Fibroblast of pulmonary artery (primary cell): ENCODE results near the gene PATE3.

ENCODE experiments used
- DNase-seq: peaks from one replicate; pipeline ENCODE4 v3.0.0-alpha.2; 2010; ENCODE audit warnings: low read depth
- H3K4me3 ChIP-seq: replicated peaks from 2 replicates; pipeline ENCODE4 v1.5.1; 2011; ENCODE audit warnings: low read depth, mild to moderate bottlenecking, control low read depth, low read length, moderate library complexity
- TF ChIP-seq, protein P1 (sequence below): IDR thresholded peaks from 2 replicates; pipeline ENCODE4 v1.5.1; 2011; ENCODE audit warnings: mild to moderate bottlenecking, control low read depth, low read length, inconsistent platforms; ENCODE audit errors: missing control alignments

Gene PATE3, protein sequence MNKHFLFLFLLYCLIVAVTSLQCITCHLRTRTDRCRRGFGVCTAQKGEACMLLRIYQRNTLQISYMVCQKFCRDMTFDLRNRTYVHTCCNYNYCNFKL

DNA sequence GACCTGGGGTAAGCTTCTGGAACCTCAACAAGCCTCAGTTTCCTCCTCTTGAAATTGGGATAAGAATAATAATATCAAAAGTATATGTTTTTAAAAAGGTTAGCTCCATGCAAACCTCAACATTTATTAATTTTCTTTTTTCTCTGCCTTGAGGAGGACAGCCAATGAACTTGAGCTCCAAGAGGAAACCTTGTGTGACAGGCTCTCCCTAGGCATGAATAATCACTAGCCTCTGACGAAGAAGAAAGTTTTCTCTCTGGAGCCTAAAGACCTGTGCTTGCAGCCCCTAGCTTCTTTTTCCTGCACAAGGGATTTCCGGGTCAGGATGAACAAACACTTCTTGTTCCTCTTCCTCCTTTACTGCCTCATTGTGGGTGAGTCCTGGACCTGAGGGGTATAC is at the start of gene PATE3:
PATE3 (plus strand) TSS at position 301 of the 400 bp plus-strand sequence; CDS start at position 326, 25 bp downstream.
- TF ChIP-seq, protein P1, sequence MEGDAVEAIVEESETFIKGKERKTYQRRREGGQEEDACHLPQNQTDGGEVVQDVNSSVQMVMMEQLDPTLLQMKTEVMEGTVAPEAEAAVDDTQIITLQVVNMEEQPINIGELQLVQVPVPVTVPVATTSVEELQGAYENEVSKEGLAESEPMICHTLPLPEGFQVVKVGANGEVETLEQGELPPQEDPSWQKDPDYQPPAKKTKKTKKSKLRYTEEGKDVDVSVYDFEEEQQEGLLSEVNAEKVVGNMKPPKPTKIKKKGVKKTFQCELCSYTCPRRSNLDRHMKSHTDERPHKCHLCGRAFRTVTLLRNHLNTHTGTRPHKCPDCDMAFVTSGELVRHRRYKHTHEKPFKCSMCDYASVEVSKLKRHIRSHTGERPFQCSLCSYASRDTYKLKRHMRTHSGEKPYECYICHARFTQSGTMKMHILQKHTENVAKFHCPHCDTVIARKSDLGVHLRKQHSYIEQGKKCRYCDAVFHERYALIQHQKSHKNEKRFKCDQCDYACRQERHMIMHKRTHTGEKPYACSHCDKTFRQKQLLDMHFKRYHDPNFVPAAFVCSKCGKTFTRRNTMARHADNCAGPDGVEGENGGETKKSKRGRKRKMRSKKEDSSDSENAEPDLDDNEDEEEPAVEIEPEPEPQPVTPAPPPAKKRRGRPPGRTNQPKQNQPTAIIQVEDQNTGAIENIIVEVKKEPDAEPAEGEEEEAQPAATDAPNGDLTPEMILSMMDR = no peak
- DNase-seq = no peak
- no peak within 1 kb of the TSS for H3K4me3 ChIP-seq

DNA sequence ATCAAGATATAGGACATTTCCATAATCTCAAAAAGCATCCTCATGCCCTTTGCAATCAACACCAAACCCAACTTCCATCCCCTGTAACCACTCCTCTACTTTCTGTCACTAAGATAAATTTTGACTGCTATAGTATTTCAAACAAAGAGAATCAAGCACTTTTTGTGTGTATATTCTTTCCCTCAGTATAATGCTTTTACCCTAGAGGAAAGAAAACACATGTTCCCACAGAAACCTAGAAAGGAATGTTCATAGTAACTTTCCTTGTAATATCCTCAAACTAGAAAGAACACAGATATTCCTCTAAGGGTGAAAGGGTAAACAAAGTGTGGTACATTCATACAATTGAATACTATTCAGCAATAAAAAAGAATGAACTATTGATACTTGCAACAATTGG is 47.3 kb upstream of the PATE3 start:
- H3K4me3 ChIP-seq = no peak overlapping the region
- no peak for DNase-seq
- TF ChIP-seq, protein P1 = no peak

DNA sequence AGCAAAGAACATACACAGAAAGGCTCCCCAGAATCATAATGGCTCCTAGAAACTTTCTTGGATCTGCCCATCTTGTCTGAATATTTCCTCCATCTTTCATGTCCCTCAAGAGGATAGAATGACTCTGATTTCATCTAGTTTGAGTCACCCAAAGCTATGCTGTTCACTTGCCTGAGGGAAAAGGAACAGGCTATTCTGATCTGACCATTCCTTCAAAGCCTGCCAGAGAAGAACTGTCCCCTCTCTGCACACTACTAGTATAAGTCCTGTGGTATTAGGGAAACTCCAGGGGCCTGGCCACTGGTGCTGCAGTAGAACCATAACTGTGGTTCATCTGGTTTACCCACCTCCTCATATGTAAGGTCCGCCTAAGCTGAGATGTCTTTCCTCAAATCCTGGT is 44.2 kb upstream of the PATE3 start:
- no peak for DNase-seq
- TF ChIP-seq, protein P1 = no peak

DNA sequence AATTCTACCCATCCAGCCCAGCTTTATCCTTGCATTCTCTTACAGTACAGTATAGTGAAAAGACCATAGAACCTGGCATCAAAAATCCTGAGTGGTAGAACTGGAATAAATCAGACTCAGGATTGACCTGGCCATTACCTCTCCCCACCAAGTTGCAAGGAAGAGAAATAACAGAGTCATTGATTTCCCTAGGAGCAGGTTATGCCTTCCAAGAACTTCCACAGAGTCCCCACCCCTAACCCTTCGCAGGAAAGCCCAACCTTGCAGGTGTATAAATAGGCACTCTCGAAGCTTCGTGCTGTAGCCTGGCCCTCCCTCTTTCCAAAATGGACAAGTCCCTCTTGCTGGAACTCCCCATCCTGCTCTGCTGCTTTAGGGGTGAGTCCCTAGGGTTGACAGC is 41.9 kb upstream of the PATE3 start, which contains the start of gene PATE1:
PATE1 (plus strand) TSS at position 301 of the 400 bp plus-strand sequence; CDS start at position 327, 26 bp downstream.
- H3K4me3 ChIP-seq = no peak within 1 kb of the TSS
- TF ChIP-seq, protein P1 = no peak
- DNase-seq = no peak

More for the DNA sequence above, 44.2 kb upstream of the PATE3 start:
- H3K4me3 ChIP-seq = no peak overlapping the region

DNA sequence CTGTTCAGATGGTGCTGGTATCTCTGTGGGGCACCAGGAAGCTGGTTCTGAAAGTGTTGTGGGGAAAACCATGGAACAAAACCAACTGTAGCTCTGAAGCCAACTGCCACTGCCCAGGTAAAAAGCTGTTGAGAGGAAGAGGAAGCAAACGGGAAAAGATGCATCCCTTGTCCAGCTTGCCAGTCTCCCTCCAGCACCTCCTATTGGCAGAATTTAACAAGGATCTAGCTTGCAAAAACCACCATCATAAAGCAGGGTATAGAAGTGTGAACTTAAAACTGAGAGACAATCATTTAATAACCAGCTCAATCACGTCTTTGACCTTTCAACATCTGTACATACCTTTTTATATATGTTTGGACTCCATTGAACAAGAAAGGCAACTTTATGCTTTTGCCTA is 37.3 kb upstream of the PATE3 start:
- H3K4me3 ChIP-seq = no peak overlapping the region
- TF ChIP-seq, protein P1 = no peak
- DNase-seq = no peak

DNA sequence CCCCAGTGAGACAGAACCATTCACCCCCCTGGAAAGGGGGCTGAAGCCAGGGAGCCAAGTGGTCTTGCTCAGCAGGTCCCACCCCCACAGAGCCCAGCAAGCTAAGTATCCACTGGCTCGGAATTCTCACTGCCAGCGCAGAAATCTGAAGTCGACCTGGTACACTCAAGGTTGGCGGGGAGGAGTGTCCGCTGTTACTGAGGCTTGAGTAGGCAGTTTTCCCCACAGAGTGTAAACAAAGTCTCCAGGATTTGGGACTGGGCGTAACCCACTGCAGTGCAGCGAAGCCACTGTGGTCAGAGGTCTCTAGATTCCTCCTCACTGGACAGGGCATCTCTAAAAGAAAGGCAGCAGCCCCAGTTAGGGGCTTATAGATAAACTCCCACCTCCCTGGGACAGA is 31.9 kb upstream of the PATE3 start:
- DNase-seq = no peak
- no peak overlapping the region for H3K4me3 ChIP-seq
- TF ChIP-seq, protein P1 = no peak

DNA sequence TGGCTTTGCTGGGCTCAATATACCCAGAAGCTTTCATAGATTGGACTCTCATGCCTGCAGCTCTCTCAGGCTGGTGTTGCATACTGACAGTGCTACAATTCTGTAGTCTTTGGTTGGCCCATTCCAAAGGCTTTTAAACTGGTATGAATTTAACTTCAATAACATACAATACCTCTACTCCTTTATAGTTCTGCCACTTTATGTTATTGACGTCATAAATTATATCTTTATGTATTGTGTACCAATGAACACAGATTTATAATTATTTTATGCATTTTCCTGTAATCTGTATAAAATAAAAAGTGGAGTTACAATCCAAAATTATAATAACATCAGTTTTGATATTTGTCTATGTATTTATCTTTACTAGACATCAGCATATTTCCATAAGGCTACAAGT is 25.5 kb upstream of the PATE3 start:
- TF ChIP-seq, protein P1 = no peak
- no peak overlapping the region for H3K4me3 ChIP-seq
- DNase-seq = no peak
